ENCODE results near the gene AMPD3. TPM values are rescaled to one million over a fixed set of nuclear protein-coding genes. Genes with fewer than 3 reads are reported as not detected.

The AMPD3 gene
- total and polyA plus RNA-seq, 7 donors = 23.5 to 120 (median 67.7) TPM

GRCh38 chr11:10502770-10503169 lies 47.7 kb downstream of the AMPD3 start:
- no peak for DNase-seq
- Histone ChIP-seq H3K27ac (no peak overlapping the region), H3K27me3 (ENCODE audit: insufficient read depth in 3 of 3, low read length in 2 of 3) (no peaks in the 10 kb centered on the region), H3K4me3 (no peak overlapping the region), H3K4me1 (no peaks in the 10 kb centered on the region), H3K36me3 (ENCODE audit: insufficient read depth in 1 of 2, low read depth in 1 of 2) (no peaks in the 10 kb centered on the region), H3K9me3 (no peaks in the 10 kb centered on the region)
- ATAC-seq = no peak
- 83 to 92% (median 86%) methylated on average over 3 of the region's 3 CpGs for WGBS, 3 donors
- intact Hi-C loops (cut with DNase I) = no loop called here
- no peak for TF ChIP-seq CTCF (IDR thresholded peaks at IDR 0.05)

- WGBS, 3 donors = 90 to 91% (median 91%) methylated on average over 2 of the region's 2 CpGs
- Histone ChIP-seq H3K4me3 (no peak overlapping the region), H3K27me3 (ENCODE audit: insufficient read depth in 3 of 3, low read length in 2 of 3) (no peaks in the 10 kb centered on the region), H3K36me3 (ENCODE audit: insufficient read depth in 1 of 2, low read depth in 1 of 2) (no peaks in the 10 kb centered on the region), H3K27ac (no peak overlapping the region), H3K4me1 (no peaks in the 10 kb centered on the region), H3K9me3 (no peaks in the 10 kb centered on the region)
- TF ChIP-seq CTCF (IDR thresholded peaks at IDR 0.05) = no peak
- intact Hi-C loops (cut with DNase I) = no loop called here
- no peak for DNase-seq
- ATAC-seq = no peak
Observed at GRCh38 chr11:10503221-10503620, 48.2 kb downstream of the AMPD3 start.

- intact Hi-C loops (cut with DNase I) = no loop called here
- H3K4me3 ChIP-seq = no peak overlapping the region
- no peaks in the 10 kb centered on the region for H3K4me1 ChIP-seq
- TF ChIP-seq CTCF (IDR thresholded peaks at IDR 0.05) = no peak
- DNase-seq = no peak
- H3K27me3 ChIP-seq (ENCODE audit: insufficient read depth in 3 of 3, low read length in 2 of 3) = no peaks in the 10 kb centered on the region
- H3K27ac ChIP-seq = no peak overlapping the region
- WGBS, 3 donors = 88 to 95% (median 91%) methylated on average over 5 of the region's 5 CpGs
- no peaks in the 10 kb centered on the region for H3K9me3 ChIP-seq
- no peaks in the 10 kb centered on the region for H3K36me3 ChIP-seq (ENCODE audit: insufficient read depth in 1 of 2, low read depth in 1 of 2)
- no peak for ATAC-seq
Observed at GRCh38 chr11:10503777-10504480, 48.9 kb downstream of the AMPD3 start.

GRCh38 chr11:10504490-10504889 lies 49.4 kb downstream of the AMPD3 start:
- intact Hi-C loops (cut with DNase I) = no loop called here
- TF ChIP-seq CTCF (IDR thresholded peaks at IDR 0.05) = no peak
- DNase-seq (no peak), ATAC-seq (no peak)
- Histone ChIP-seq H3K9me3 (no peaks in the 10 kb centered on the region), H3K27ac (no peak overlapping the region), H3K4me1 (no peaks in the 10 kb centered on the region), H3K4me3 (no peak overlapping the region), H3K27me3 (ENCODE audit: insufficient read depth in 3 of 3, low read length in 2 of 3) (no peaks in the 10 kb centered on the region), H3K36me3 (ENCODE audit: insufficient read depth in 1 of 2, low read depth in 1 of 2) (no peaks in the 10 kb centered on the region)
- WGBS, 3 donors = 96 to 97% (median 96%) methylated on average over 11 of the region's 11 CpGs
